Erythroblast (primary cell): ENCODE measurements around the gene SIRT7.

Experiments
- DNase-seq, 2 experiments: peaks; one replicate each; lab custom pipeline; 2025; lab: John Stamatoyannopoulos, UW
- GATA1 ChIP-seq: IDR thresholded peaks from 2 replicates; pipeline ENCODE4 v1.6.1; 2011; ENCODE audit warnings: low read depth, mild to moderate bottlenecking, control low read depth, low read length, moderate library complexity
- POLR2A ChIP-seq: IDR thresholded peaks from 2 replicates; pipeline ENCODE4 v1.6.1; 2011; ENCODE audit warnings: mild to moderate bottlenecking, low read length

Gene SIRT7

DNA sequence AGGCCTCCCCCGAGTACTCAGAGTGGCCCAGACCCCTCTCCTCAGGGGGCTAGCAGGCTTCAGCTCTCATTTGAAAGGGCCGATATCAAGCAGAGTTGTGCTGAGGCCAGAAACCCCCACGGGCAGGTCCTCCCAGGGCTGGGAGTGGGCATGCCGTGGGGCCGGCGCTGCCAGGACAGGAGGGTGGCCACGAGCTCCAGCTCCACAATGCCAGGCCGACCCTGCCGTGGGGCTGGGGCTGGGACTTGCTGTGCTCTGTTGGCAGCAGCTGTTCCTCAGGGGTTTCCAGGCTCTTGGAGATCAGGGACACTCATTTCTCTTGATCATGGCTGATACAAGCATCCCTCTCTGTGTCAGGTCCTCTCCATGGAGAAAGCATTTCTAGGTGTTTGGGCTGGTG, 19.1 kb downstream of the SIRT7 start:
- TF ChIP-seq POLR2A (no peak), GATA1 (no peak)
- DNase-seq = no peak

DNA sequence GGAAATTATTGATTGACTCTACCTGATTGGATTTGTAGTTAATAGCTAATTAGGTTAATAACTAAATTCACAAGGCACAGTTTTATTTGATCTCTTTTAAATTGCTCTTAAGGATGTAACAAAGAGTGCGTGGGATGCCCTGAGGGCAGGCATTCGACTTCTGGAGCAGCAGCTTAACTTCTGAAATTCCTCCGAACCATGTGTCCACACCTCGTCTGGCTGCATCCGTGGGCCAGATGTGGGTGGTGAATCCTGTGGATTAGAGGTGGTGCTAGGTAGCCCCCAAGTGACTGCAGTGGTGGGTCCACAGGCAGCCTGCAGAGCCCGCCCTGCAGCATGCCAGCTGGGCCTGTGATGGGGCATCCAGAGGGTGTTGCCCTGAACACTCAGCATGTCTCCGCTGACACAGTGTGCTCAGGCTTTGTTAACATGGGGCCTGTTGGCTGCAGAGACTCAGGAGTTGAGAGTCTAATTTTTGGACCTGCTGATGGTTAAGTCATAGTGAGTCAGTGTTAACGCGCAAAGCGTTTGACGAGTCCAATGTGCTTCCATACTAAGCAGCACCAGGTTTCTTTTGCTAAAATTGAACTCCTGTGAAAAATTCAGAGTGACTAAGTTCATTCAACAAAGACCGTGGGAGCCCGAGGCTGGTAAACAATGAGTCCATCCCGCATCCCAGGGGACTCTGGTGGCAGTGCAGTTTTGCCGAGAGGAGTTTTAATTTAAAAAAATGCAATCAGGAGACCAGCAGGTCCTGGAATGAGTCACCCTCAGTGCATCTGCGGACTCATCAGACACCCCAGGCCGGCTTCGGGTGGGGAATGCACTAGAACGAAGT, 19.7 kb downstream of the SIRT7 start:
- DNase-seq = no peak
- TF ChIP-seq GATA1 (no peak), POLR2A (no peak)

DNA sequence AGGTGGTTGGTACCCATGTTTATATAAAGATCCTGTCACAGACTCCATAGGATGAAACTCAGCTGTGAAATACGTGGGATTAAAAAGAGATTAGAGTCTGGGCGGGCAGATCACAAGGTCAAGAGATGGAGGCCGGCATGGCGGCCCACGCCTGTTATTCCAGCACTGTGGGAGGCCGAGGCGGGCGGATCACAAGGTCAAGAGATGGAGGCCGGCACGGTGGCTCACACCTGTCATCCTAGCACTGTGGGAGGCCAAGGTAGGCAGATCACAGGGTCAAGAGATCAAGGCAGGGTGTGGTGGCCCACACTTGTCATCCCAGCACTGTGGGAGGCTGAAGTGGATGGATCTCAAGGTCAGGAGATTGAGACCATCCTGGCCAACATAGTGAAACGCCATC, 22.6 kb downstream of the SIRT7 start:
- DNase-seq = no peak
- TF ChIP-seq GATA1 (no peak), POLR2A (no peak)

DNA sequence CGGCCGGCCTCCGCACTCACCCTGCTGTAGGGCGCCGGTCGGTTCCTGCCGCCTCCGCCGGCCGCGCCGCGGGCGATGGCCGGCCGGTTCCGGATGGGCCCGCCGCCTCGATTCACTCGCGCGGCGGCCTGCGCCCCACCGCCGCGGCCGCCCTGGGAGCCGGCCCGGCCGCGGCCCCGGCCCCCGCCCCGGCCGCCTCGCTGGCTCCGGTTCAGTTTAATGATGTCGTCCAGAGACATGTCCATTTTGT, 26.7 kb downstream of the SIRT7 start:
- TF ChIP-seq POLR2A = no peak
- no peak for TF ChIP-seq GATA1

DNA sequence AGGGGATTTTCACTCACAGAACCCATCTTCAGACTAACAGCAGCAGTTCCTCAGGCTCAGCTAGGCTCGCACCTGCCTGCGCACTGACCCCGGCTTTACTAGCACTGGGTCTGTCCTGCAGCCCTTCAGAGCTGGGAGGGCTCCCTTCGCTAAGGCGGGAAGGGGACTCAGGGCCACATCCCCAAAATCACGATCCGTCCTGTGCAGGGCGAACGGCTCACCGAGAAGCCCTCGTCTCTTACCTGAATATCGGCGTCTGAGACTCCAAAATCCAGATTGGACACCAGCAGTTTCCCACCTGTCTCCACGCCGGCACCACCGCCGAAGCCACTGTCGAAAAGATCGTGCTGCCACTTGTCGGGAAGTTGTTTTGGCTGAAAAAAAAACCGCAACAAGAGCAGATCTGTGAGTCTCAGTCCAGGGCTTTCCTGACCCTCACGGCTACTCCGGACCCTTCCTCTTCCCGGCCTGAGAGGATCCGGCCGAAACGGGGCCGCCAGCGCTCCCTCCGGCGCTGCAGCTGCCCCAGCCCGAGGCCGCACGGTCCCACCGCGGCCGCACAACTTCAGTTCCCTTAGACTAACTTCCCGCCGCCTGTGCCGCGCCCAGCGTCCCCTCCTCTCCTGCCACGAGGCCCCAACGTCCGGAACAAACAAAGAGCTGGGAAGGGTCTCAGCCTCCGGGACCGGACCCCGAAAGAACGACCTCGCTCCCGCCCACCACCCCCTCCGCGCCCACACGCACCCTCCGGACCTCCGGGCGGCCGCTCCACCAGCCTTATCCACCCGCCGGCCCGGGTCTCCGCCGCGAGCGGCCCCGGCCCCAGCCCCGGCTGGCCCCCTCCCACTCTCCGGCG, 27.3 kb downstream of the SIRT7 start:
- peak; percentile 64 to 67 for DNase-seq

More for the DNA sequence above, 26.7 kb downstream of the SIRT7 start:
- DNase-seq = no peak

DNA sequence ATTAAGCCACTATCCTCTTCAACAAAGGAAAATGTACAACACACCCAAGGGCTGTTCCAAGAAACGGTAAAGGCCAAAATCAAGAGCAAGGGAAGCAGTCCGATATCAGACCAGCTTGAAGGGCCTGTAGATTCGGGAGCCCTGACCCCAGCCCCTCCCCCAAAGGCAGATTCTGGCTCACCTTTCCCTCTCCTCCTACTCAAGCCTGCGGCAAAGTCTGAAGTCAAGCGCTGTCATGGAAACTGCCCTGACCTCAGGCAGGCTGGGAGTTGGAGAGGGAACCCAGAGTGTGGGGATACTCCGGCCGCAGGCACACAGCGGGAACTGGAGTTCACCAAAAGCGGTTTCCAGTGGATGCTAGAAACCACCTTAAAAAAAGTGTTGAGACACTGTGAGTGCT, 28.4 kb downstream of the SIRT7 start:
- no peak for TF ChIP-seq POLR2A
- TF ChIP-seq GATA1 = no peak
- no peak for DNase-seq

More for the DNA sequence above, 27.3 kb downstream of the SIRT7 start:
- TF ChIP-seq GATA1 (no peak), POLR2A (no peak)

DNA sequence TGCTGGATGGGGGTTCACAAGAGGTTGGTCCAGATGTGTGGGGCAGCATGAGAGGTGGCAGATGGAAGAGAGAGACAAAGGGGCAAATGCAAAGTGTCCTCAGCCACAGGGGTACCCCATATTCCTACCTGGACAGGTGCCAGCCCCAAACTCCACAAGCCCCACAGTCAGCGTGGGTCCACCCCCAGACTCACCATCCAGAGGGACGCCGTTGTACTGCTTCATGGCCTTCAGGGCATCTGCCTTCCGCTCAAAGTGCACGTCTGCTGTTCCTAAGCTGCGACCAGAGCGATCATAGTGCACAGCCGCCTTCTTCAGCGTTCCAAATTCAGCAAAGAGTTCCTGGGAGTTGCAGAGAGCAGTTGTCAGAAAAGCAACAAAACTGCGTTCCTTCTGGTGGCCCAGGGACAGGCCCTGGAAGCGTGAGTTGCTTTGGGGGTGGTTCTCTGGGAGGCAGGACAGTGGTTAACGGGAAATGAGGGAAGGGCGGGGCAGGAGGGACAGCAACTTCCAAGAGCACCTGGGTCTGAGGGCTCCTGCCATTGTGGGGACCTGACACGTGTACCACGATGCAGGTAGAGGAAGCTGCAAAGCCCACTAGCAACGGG, 28.9 kb downstream of the SIRT7 start:
- TF ChIP-seq GATA1 (no peak), POLR2A (no peak)
- no peak for DNase-seq

DNA sequence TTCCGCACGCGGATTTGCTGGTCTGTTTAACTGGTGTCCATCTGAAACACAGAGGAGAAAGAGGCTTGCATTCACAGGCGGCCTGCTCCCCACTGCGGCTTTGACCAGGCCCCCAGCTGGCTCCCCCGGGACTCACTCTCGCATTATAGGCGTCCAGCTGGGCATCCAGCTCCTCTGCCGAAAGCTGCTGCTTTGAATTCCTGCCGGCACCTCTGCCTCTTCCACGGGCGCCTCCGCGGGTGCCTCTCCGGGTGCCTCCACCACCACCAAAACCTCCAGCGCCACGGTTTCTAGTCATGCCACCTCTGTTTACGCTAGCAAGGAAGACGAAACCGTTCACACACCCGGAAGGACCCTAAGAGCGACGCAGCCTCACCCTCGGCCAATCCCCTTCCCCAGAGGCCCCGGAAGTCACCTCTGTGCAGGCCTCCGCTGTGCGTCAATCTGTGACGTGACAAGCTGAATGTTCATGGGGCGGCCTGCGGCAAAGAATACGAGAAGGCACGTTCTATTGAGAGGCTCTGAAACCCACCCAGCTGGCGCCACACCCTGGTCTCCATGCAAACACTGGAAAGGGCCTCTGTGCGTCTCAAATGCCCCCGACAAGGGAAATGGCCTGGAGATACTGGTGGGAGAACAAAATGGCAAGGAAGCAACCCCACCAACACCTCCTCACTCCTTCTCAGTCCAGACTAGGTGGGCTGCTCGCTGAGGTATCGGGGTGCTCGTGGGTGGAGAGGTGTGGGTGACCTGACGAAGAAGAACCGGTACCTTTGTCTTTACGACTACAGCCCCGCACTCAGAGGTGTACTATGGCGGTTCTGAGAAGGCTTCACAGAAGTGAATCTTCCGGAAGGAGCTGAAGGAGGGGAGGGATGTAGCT, 29.6 kb downstream of the SIRT7 start:
- DNase-seq = no peak
- TF ChIP-seq GATA1 (no peak), POLR2A (no peak)

DNA sequence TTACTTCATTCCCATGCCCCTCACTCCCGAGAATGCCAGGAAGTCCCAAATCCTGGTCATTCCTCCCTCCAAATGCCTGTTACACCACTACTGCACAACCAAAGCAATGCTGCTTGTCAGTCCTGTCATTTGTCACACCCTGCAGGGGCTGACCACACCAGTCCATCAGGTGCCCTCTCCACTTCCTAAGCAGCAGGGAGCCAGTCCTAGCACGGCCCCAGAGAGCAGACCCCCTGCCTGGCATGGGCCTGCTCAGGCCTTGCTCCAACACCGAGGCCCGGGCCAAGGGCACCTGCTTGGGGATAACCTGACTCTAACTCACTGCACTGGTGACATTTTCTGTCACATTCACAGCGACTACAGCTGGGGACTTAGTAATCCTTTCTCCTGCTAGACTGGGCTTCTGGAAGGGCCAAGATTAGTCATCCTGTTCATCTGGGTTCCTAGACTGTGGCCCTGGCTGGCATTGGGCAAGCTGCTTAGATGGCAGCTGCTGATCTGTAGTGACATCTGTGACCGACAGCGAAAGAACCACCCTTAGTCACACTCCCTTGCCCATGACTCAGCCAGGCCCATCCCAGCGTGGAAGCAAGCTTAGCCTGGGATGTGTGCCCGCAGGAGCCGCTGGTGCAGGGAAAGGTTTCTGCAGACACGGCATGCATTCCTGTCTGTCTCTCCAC, 32.0 kb downstream of the SIRT7 start:
- DNase-seq = peak; percentile 67 to 76
- TF ChIP-seq POLR2A (peak; percentile 24), GATA1 (no peak)

DNA sequence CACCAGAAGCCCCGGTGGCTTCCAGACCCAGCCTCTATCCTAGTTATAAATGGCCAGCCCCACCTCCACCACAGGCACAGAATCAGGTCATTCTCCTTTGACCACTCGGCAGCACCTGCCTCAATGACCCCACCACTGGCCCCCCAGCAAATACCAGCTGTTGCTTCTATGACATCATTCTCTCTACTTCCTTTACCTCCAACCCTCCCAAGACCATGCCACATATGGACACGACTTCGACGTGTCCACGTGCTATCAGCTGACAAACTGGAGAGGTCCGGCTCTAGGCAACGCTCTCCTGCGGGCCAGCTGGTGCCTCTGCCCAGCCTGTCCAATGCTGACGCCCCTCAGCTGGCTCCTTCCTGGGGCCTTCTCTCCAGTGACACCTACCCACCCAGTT, 32.5 kb downstream of the SIRT7 start:
- TF ChIP-seq POLR2A = no peak
- no peak for TF ChIP-seq GATA1
- DNase-seq = no peak

DNA sequence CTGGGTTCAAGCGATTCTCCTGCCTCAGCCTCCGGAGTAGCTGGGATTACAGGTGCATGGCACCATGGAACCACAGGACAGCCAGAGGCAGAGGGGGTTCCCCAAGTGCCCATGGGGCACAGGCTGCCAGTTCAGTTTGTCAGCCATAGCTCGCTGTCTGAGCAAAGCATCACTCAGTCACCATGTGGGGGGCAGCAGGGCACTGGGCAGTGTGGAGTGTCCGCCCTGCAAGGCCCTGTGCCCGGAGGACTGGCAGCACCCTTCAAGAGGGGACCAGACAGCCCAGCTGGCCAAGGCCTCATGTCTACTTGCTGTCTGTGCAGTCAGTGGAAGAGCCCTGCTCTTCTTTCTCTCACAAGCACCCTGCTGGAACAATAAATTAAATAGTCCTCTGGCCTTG, 33.0 kb downstream of the SIRT7 start:
- TF ChIP-seq POLR2A (no peak), GATA1 (no peak)
- DNase-seq = no peak

DNA sequence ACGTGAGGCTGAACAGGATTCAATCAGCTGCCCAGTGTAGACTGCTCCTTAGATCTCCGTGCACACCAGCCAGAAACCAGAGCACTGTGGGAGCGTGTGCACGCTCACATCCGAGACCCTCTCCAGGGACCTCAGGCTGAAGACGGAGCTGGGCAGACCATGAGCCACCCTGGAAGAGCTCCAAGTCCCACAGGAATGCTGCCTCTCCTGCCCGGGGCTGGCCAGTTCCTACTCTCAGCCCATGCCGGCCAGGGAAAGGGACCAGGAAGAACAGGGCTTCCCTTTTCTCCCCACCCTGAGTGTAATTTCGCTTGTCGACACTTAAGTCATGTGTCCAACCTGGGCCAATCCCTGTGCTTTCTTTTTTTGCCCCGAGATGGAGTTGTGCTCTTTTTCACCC, 33.5 kb downstream of the SIRT7 start:
- no peak for DNase-seq
- no peak for TF ChIP-seq GATA1
- TF ChIP-seq POLR2A = no peak
